OCI-LY7 (cell line): ENCODE results near the gene RIMS1. TPM values are rescaled to one million over a fixed set of nuclear protein-coding genes. Genes with fewer than 3 reads are reported as not detected.

Source experiments
- BruUV-seq: library from RNA; stranded (reverse); fragments of 400-500 nt; replicated peaks from 2 replicates; lab custom pipeline; 2021; lab: Mats Ljungman, UMichigan
- CTCF ChIA-PET: fragments of 300-600 bp; sonication (Branson Sonifier 250); formaldehyde crosslinking; loops from one replicate; lab custom pipeline; 2022; ENCODE audit warnings: antibody characterized with exemption; ENCODE audit not compliant: unreplicated experiment; lab: Charles Lee
- POLR2A ChIA-PET: fragments of 300-600 bp; sonication (Branson Sonifier 250); formaldehyde crosslinking; loops from one replicate; lab custom pipeline; 2022; ENCODE audit warnings: antibody characterized with exemption; lab: Charles Lee
- DNase-seq: peaks from one replicate; pipeline ENCODE4 v3.0.0-alpha.2; 2015; ENCODE audit warnings: low spot score
- H2AFZ ChIP-seq: fragments of 200-600 bp; sonication (generic), shearing (Covaris generic); 2 replicates; pipeline ENCODE4 v1.6.1; 2014; ENCODE audit warnings: mild to moderate bottlenecking, antibody characterized with exemption, low read length, moderate library complexity
- H3K27ac ChIP-seq: fragments of 200-600 bp; sonication (generic); 2 replicates; pipeline ENCODE4 v1.5.1; 2014; ENCODE audit warnings: mixed run types, low read depth, mild to moderate bottlenecking, moderate library complexity, low read length, inconsistent platforms; ENCODE audit not compliant: poor library complexity, severe bottlenecking
- H3K36me3 ChIP-seq: fragments of 200-600 bp; sonication (generic); 2 replicates; pipeline ENCODE4 v1.6.1; 2014; ENCODE audit warnings: mild to moderate bottlenecking, antibody characterized with exemption, low read length, moderate library complexity, mixed read lengths; ENCODE audit not compliant: insufficient read depth
- H3K4me1 ChIP-seq: fragments of 200-600 bp; sonication (generic); 2 replicates; pipeline ENCODE4 v1.5.1; 2014; ENCODE audit warnings: mild to moderate bottlenecking, low read length; ENCODE audit not compliant: insufficient read depth, poor library complexity, severe bottlenecking
- H3K4me2 ChIP-seq: fragments of 200-600 bp; sonication (generic); 2 replicates; pipeline ENCODE4 v1.6.1; 2014; ENCODE audit warnings: mild to moderate bottlenecking, low read length
- H3K4me3 ChIP-seq: fragments of 200-600 bp; sonication (generic); 2 replicates; pipeline ENCODE4 v1.5.1; 2014; ENCODE audit warnings: mild to moderate bottlenecking, low read depth, low read length; ENCODE audit not compliant: poor library complexity, severe bottlenecking
- H3K79me2 ChIP-seq: fragments of 200-600 bp; sonication (generic); 2 replicates; pipeline ENCODE4 v1.6.1; 2016; ENCODE audit warnings: low read depth, mild to moderate bottlenecking, low read length, moderate library complexity, mixed read lengths; ENCODE audit not compliant: insufficient read depth
- H3K9me2 ChIP-seq: fragments of 200-600 bp; sonication (generic); 2 replicates; pipeline ENCODE4 v1.6.1; 2016; ENCODE audit warnings: mild to moderate bottlenecking, low read length, mixed read lengths; ENCODE audit not compliant: insufficient read depth
- H3K9me3 ChIP-seq: fragments of 200-600 bp; sonication (generic); 2 replicates; pipeline ENCODE4 v1.6.1; 2014; ENCODE audit warnings: mild to moderate bottlenecking, mixed run types, low read length, mixed read lengths
- H4K20me1 ChIP-seq: fragments of 200-600 bp; sonication (generic); 2 replicates; pipeline ENCODE4 v1.6.1; 2014; ENCODE audit warnings: mild to moderate bottlenecking, antibody characterized with exemption, low read length, moderate library complexity, mixed read lengths; ENCODE audit not compliant: insufficient read depth
- EZH2phosphoT487 ChIP-seq: fragments of 200-600 bp; sonication (generic); IDR thresholded peaks from 2 replicates; pipeline ENCODE4 v1.6.1; 2018; ENCODE audit warnings: low read depth, borderline replicate concordance, mild to moderate bottlenecking, mixed run types, antibody characterized with exemption, low read length, moderate library complexity, mixed read lengths
- intact Hi-C: fragments of 100-400 bp; cut with micrococcal nuclease; formaldehyde crosslinking; loops from one replicate; pipeline ENCODE4 v1.10.0; 2022; ENCODE audit not compliant: unreplicated experiment
- total RNA-seq, 2 experiments: library from RNA; depleted of rRNA in 1 of 2; stranded (reverse); fragments of >200 nt in 1 of 2; shearing (Covaris generic) in 1 of 2; gene quantifications; 2 replicates each; pipeline ENCODE4 v1.2.3, GENCODE V29; 2014 to 2022
- TF ChIP-seq, protein P1 (sequence below): fragments of 200-600 bp; sonication (generic); conservative IDR thresholded peaks from 2 replicates; pipeline ENCODE4 v1.5.1; 2014; ENCODE audit warnings: mild to moderate bottlenecking, antibody characterized with exemption, low read length, moderate library complexity, mixed read lengths

The RIMS1 gene
- total RNA-seq, 2 experiments from 2014 or later: not detected

GRCh38 chr6:72363844-72364740, 477.7 kb downstream of the RIMS1 start:
- DNase-seq: no peak
- Histone ChIP-seq H3K36me3 (no peaks in the 10 kb centered on the region), H4K20me1 (no peaks in the 10 kb centered on the region), H3K9me3 (no peaks in the 10 kb centered on the region), H3K4me3 (no peak overlapping the region), H3K4me2 (no peak overlapping the region), H2AFZ (no peak overlapping the region), H3K9me2 (no peaks in the 10 kb centered on the region), H3K4me1 (no peaks in the 10 kb centered on the region), H3K79me2 (no peaks in the 10 kb centered on the region), H3K27ac (no peak overlapping the region)
- no peak for TF ChIP-seq EZH2phosphoT487
- TF ChIP-seq, protein P1, sequence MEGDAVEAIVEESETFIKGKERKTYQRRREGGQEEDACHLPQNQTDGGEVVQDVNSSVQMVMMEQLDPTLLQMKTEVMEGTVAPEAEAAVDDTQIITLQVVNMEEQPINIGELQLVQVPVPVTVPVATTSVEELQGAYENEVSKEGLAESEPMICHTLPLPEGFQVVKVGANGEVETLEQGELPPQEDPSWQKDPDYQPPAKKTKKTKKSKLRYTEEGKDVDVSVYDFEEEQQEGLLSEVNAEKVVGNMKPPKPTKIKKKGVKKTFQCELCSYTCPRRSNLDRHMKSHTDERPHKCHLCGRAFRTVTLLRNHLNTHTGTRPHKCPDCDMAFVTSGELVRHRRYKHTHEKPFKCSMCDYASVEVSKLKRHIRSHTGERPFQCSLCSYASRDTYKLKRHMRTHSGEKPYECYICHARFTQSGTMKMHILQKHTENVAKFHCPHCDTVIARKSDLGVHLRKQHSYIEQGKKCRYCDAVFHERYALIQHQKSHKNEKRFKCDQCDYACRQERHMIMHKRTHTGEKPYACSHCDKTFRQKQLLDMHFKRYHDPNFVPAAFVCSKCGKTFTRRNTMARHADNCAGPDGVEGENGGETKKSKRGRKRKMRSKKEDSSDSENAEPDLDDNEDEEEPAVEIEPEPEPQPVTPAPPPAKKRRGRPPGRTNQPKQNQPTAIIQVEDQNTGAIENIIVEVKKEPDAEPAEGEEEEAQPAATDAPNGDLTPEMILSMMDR: no peak
- BruUV-seq: no TSS peak
- POLR2A ChIA-PET: interaction anchor here (0.6 kb wide), 1 partner anchor 987 kb away, joined by 6 read pairs; no protein-coding TSS in a partner anchor
- intact Hi-C loops: no loop called here
- CTCF ChIA-PET: no interaction called here

DNA sequence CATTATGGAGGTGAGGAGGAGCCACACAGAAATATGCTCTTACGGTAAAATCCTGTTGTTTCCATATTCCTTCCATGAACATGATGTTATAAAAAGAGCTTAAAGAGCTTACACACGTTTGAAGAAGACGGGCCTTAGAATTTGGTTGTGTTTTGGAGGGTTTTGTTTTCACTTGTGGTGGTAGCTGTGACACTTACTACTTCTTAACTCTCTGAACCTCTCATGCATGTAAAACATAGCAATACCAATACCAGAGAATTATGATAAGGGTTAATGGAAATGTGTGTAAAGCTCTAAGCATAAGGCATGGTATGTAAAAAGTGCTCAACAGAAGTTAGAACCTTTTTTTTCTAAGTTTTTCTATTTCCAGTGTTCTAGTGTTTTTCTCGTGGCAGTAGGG, 479.4 kb downstream of the RIMS1 start:
- Histone ChIP-seq H3K36me3 (no peaks in the 10 kb centered on the region), H3K4me3 (no peak overlapping the region), H3K4me1 (no peaks in the 10 kb centered on the region), H4K20me1 (no peaks in the 10 kb centered on the region), H3K27ac (no peak overlapping the region), H2AFZ (no peak overlapping the region), H3K9me2 (no peaks in the 10 kb centered on the region), H3K9me3 (no peaks in the 10 kb centered on the region), H3K79me2 (no peaks in the 10 kb centered on the region), H3K4me2 (no peak overlapping the region)
- intact Hi-C loops: no loop called here
- no peak for DNase-seq
- no peak for TF ChIP-seq EZH2phosphoT487
- TF ChIP-seq, protein P1: no peak
- BruUV-seq: no TSS peak
- CTCF ChIA-PET: no interaction called here
- POLR2A ChIA-PET: interaction anchor here (0.5 to 2.3 kb wide), 6 partner anchors 9 to 1639 kb away, joined by 3 to 6 read pairs (median 4); no protein-coding TSS in a partner anchor

GRCh38 chr6:72367439-72367838, 481.1 kb downstream of the RIMS1 start:
- Histone ChIP-seq H4K20me1 (no peaks in the 10 kb centered on the region), H3K79me2 (no peaks in the 10 kb centered on the region), H3K4me2 (no peak overlapping the region), H3K9me3 (no peaks in the 10 kb centered on the region), H2AFZ (no peak overlapping the region), H3K4me3 (no peak overlapping the region), H3K36me3 (no peaks in the 10 kb centered on the region), H3K4me1 (peaks cover 7% of the 10 kb centered on the region), H3K9me2 (no peaks in the 10 kb centered on the region; the same call in 1 of the 2 replicates), H3K27ac (no peak overlapping the region)
- no TSS peak for BruUV-seq
- ChIA-PET POLR2A (interaction anchor here (0.8 to 2.3 kb wide), 2 partner anchors 12 to 14 kb away, joined by 3 to 6 read pairs; no protein-coding TSS in a partner anchor), CTCF (no interaction called here)
- intact Hi-C loops: no loop called here
- TF ChIP-seq, protein P1: no peak
- no peak for TF ChIP-seq EZH2phosphoT487
- DNase-seq: no peak
